H1 (cell line): ENCODE data around the gene LACTB. TPM values are rescaled to one million over a fixed set of nuclear protein-coding genes. Genes with fewer than 3 reads are reported as not detected.

ENCODE experiments used
- CTCF ChIA-PET: fragments of 300-600 bp; sonication (Branson Sonifier 250); formaldehyde crosslinking; loops from one replicate; lab custom pipeline; 2021; ENCODE audit not compliant: partially characterized antibody; lab: Charles Lee
- POLR2A ChIA-PET: fragments of 300-600 bp; sonication (Branson Sonifier 250); formaldehyde crosslinking; loops from one replicate; lab custom pipeline; 2021; ENCODE audit warnings: inconsistent platforms; ENCODE audit not compliant: partially characterized antibody; lab: Charles Lee
- DNase-seq, 2 experiments: peaks; one replicate each; pipeline versions ENCODE4 v3.0.0 to v3.0.0-alpha.2; 2010 to 2022; ENCODE audit warnings: low spot score in 2 of 2, low read depth in 1 of 2, mixed read lengths in 1 of 2
- FAIRE-seq: peaks from 2 replicates; lab custom pipeline; 2011; peaks lifted over from hg19 to GRCh38; lab: Jason Lieb, UNC
- H2AFZ ChIP-seq: 2 replicates; pipeline ENCODE4 v1.8.1; 2012; ENCODE audit warnings: low read length, inconsistent platforms
- H2AK5ac ChIP-seq: 2 replicates; pipeline ENCODE4 v1.6.1; 2013; ENCODE audit warnings: low read depth, low read length
- H2BK120ac ChIP-seq: replicated peaks from 2 replicates; pipeline ENCODE3; 2013; ENCODE audit warnings: low read depth, low read length, inconsistent platforms
- H2BK12ac ChIP-seq: 2 replicates; pipeline ENCODE4 v1.6.1; 2013; ENCODE audit warnings: low read depth, low read length
- H2BK15ac ChIP-seq: 2 replicates; pipeline ENCODE4 v1.6.1; 2013; ENCODE audit warnings: low read length
- H2BK20ac ChIP-seq: 2 replicates; pipeline ENCODE4 v1.6.1; 2013; ENCODE audit warnings: low read length
- H2BK5ac ChIP-seq: 2 replicates; pipeline ENCODE4 v1.6.1; 2013; ENCODE audit warnings: low read depth, low read length
- H3K14ac ChIP-seq: 2 replicates; pipeline ENCODE4 v1.6.1; 2013; ENCODE audit warnings: inconsistent platforms; ENCODE audit not compliant: insufficient read length
- H3K18ac ChIP-seq: 2 replicates; pipeline ENCODE4 v1.6.1; 2013; ENCODE audit warnings: low read length; ENCODE audit errors: extremely low read depth
- H3K23ac ChIP-seq: 2 replicates; pipeline ENCODE4 v1.6.1; 2013; ENCODE audit warnings: inconsistent platforms; ENCODE audit not compliant: insufficient read length
- H3K23me2 ChIP-seq: 2 replicates; pipeline ENCODE4 v1.6.1; 2013; ENCODE audit warnings: low read depth, low read length
- H3K27ac ChIP-seq: 2 replicates; pipeline ENCODE4 v1.6.1; 2011; ENCODE audit warnings: low read depth, low read length, inconsistent platforms
- H3K27me3 ChIP-seq, 4 experiments: replicated peaks in 1 of 4; 1 replicate in 1 of 4; 2 replicates in 3 of 4; pipeline versions ENCODE4 v1.6.1 to v1.8.1; 2011 to 2013; ENCODE audit warnings: low read length in 3 of 4, mild to moderate bottlenecking in 3 of 4, inconsistent platforms in 2 of 4, mixed read lengths in 2 of 4, moderate library complexity in 1 of 4; ENCODE audit not compliant: control insufficient read depth in 3 of 4, insufficient read depth in 3 of 4; ENCODE audit errors: extremely low read depth in 1 of 4
- H3K36me3 ChIP-seq, 4 experiments: 2 replicates each; pipeline versions ENCODE4 v1.6.1 to v1.8.1; 2011 to 2013; ENCODE audit warnings: mild to moderate bottlenecking in 4 of 4, low read length in 3 of 4, moderate library complexity in 2 of 4, control low read depth in 1 of 4, inconsistent platforms in 1 of 4; ENCODE audit not compliant: insufficient read depth in 4 of 4, control insufficient read depth in 2 of 4
- H3K4ac ChIP-seq: replicated peaks from 2 replicates; pipeline ENCODE3; 2013; ENCODE audit warnings: low read length, low read depth, mixed read lengths, inconsistent platforms; ENCODE audit not compliant: insufficient read length
- H3K4me1 ChIP-seq, 4 experiments: replicated peaks in 1 of 4; 1 replicate in 1 of 4; 2 replicates in 3 of 4; pipeline versions ENCODE4 v1.6.1 to v1.8.1; 2011 to 2013; ENCODE audit warnings: low read length in 3 of 4, inconsistent platforms in 2 of 4, mixed read lengths in 1 of 4; ENCODE audit not compliant: insufficient read depth in 4 of 4, control insufficient read depth in 3 of 4
- H3K4me2 ChIP-seq, 2 experiments: 2 replicates each; pipeline versions ENCODE4 v1.6.1 to v1.8.1; 2011 to 2013; ENCODE audit warnings: low read depth in 2 of 2, low read length in 2 of 2, control low read depth in 1 of 2, inconsistent platforms in 1 of 2, mild to moderate bottlenecking in 1 of 2; ENCODE audit not compliant: insufficient read depth in 1 of 2
- H3K4me3 ChIP-seq, 4 experiments: fragments of 200-600, 300-600 bp in 1 of 4; sonication (generic), shearing (Covaris generic), sonication (Bioruptor Twin) in 1 of 4; 2 replicates each; pipeline versions ENCODE4 v1.5.1 to v1.8.1; 2011 to 2016; ENCODE audit warnings: low read length in 4 of 4, low read depth in 3 of 4, control low read depth in 2 of 4, inconsistent platforms in 2 of 4, mild to moderate bottlenecking in 2 of 4, mixed read lengths in 1 of 4, moderate library complexity in 1 of 4; ENCODE audit not compliant: insufficient read depth in 2 of 4; ENCODE audit errors: extremely low read depth in 1 of 4
- H3K56ac ChIP-seq: replicated peaks from 2 replicates; pipeline ENCODE3; 2013; ENCODE audit warnings: low read depth, mild to moderate bottlenecking, mixed read lengths, low read length, inconsistent platforms; ENCODE audit not compliant: insufficient read length
- H3K79me1 ChIP-seq: 2 replicates; pipeline ENCODE4 v1.6.1; 2013; ENCODE audit warnings: low read depth, low read length, control low read depth
- H3K79me2 ChIP-seq, 2 experiments: 2 replicates each; pipeline versions ENCODE4 v1.6.1 to v1.8.1; 2012 to 2013; ENCODE audit warnings: low read length in 2 of 2, mild to moderate bottlenecking in 2 of 2, inconsistent platforms in 1 of 2; ENCODE audit not compliant: insufficient read depth in 2 of 2, control insufficient read depth in 1 of 2
- H3K9ac ChIP-seq, 4 experiments: replicated peaks in 1 of 4; 1 replicate in 1 of 4; 2 replicates in 3 of 4; pipeline versions ENCODE4 v1.6.1 to v1.8.1; 2011 to 2013; ENCODE audit warnings: low read depth in 3 of 4, low read length in 3 of 4, control low read depth in 2 of 4, mild to moderate bottlenecking in 2 of 4, moderate library complexity in 2 of 4, inconsistent platforms in 1 of 4; ENCODE audit errors: extremely low read depth in 1 of 4
- H3K9me3 ChIP-seq, 2 experiments: 2 replicates each; pipeline versions ENCODE4 v1.6.1 to v1.8.1; 2012 to 2013; ENCODE audit warnings: mild to moderate bottlenecking in 2 of 2, moderate library complexity in 2 of 2, control low read depth in 1 of 2, inconsistent platforms in 1 of 2, low read depth in 1 of 2, low read length in 1 of 2, mixed read lengths in 1 of 2; ENCODE audit not compliant: insufficient read depth in 2 of 2
- H4K20me1 ChIP-seq, 2 experiments: replicated peaks in 1 of 2; 2 replicates each; pipeline versions ENCODE3 to v1.8.1; 2011 to 2013; ENCODE audit warnings: inconsistent platforms in 2 of 2, low read length in 2 of 2, mild to moderate bottlenecking in 1 of 2; ENCODE audit not compliant: insufficient read depth in 2 of 2, control insufficient read depth in 1 of 2
- H4K5ac ChIP-seq: 2 replicates; pipeline ENCODE4 v1.6.1; 2013; ENCODE audit warnings: low read length, low read depth, mixed read lengths, inconsistent platforms; ENCODE audit not compliant: insufficient read length
- H4K8ac ChIP-seq: 2 replicates; pipeline ENCODE4 v1.8.0; 2013; ENCODE audit warnings: mild to moderate bottlenecking, moderate library complexity, low read length, inconsistent platforms; ENCODE audit not compliant: insufficient read depth; ENCODE audit errors: extremely low read depth
- H4K91ac ChIP-seq: replicated peaks from 2 replicates; pipeline ENCODE3; 2013; ENCODE audit warnings: low read length, mixed read lengths, inconsistent platforms; ENCODE audit not compliant: insufficient read length
- CBX5 ChIP-seq: fragments of 300-800, 300-1000 bp; sonication (generic); IDR thresholded peaks from 2 replicates; pipeline ENCODE4 v1.7.1; 2016; ENCODE audit warnings: antibody characterized with exemption, low read length, low read depth
- CREB1 ChIP-seq: IDR thresholded peaks from 2 replicates; pipeline ENCODE4 v1.6.1; 2012; ENCODE audit warnings: inconsistent platforms
- GTF2F1 ChIP-seq: IDR thresholded peaks from 2 replicates; pipeline ENCODE4 v1.6.1; 2012; ENCODE audit warnings: low read depth, low read length, improper control_type of control experiment, borderline replicate concordance
- HDAC2 ChIP-seq, 2 experiments: fragments of 300-600 bp in 1 of 2; sonication (generic) in 1 of 2; IDR thresholded peaks; 2 replicates each; pipeline ENCODE4 v1.6.1; 2011 to 2012; ENCODE audit warnings: low read depth in 2 of 2, low read length in 2 of 2, mild to moderate bottlenecking in 2 of 2, moderate library complexity in 2 of 2, borderline replicate concordance in 1 of 2, inconsistent platforms in 1 of 2
- JUND ChIP-seq: IDR thresholded peaks from 2 replicates; pipeline ENCODE4 v1.6.1; 2011; ENCODE audit warnings: mild to moderate bottlenecking, improper control_type of control experiment, low read length
- MAFK ChIP-seq: IDR thresholded peaks from 2 replicates; pipeline ENCODE4 v1.6.1; 2012; ENCODE audit warnings: low read depth, mild to moderate bottlenecking, improper control_type of control experiment, low read length
- PHF8 ChIP-seq: fragments of 200-600 bp; sonication (generic); conservative IDR thresholded peaks from 2 replicates; pipeline ENCODE4 v1.7.1; 2012; ENCODE audit warnings: low read depth, mild to moderate bottlenecking, inconsistent platforms, low read length, moderate library complexity
- POLR2AphosphoS5 ChIP-seq: IDR thresholded peaks from 2 replicates; pipeline ENCODE4 v1.6.1; 2011; ENCODE audit warnings: low read depth, low read length
- RNF2 ChIP-seq: fragments of 200-900, 300-1000 bp; sonication (generic); IDR thresholded peaks from 2 replicates; pipeline ENCODE4 v1.7.1; 2016; ENCODE audit warnings: borderline replicate concordance, low read depth, mild to moderate bottlenecking, antibody characterized with exemption, low read length; ENCODE audit not compliant: poor library complexity, severe bottlenecking; ENCODE audit errors: missing control alignments
- RXRA ChIP-seq: IDR thresholded peaks from 2 replicates; pipeline ENCODE4 v1.6.1; 2011; ENCODE audit warnings: low read depth, mild to moderate bottlenecking, low read length, moderate library complexity; ENCODE audit not compliant: insufficient read depth
- SP4 ChIP-seq: IDR thresholded peaks from 2 replicates; pipeline ENCODE4 v1.6.1; 2012; ENCODE audit warnings: low read length, inconsistent platforms
- SUZ12 ChIP-seq: fragments of 200-600 bp; sonication (generic); IDR thresholded peaks from 2 replicates; pipeline ENCODE4 v1.6.1; 2012; ENCODE audit warnings: mild to moderate bottlenecking, inconsistent platforms, low read length, moderate library complexity, mixed read lengths
- TCF12 ChIP-seq: IDR thresholded peaks from 2 replicates; pipeline ENCODE4 v1.6.1; 2011; ENCODE audit warnings: low read depth, mild to moderate bottlenecking, low read length
- ZNF274 ChIP-seq: IDR thresholded peaks from 2 replicates; pipeline ENCODE4 v1.7.0; 2012; ENCODE audit warnings: low read length, borderline replicate concordance; ENCODE audit errors: extremely low read depth
- WGBS, 2 experiments: shearing (Covaris generic) in 1 of 2; methylation state at CpG; one replicate each; pipeline versions ENCODE4 v1.1.6 to v1.1.7; 2013 to 2015; ENCODE audit warnings: low lambda C conversion rate in 2 of 2, mixed read lengths in 2 of 2, inconsistent platforms in 1 of 2, low coverage in 1 of 2, missing lambda C conversion rate in 1 of 2; ENCODE audit not compliant: insufficient replicate concordance in 2 of 2, insufficient coverage in 1 of 2, insufficient read length in 1 of 2; ENCODE audit errors: extremely low coverage in 1 of 2, missing lambda C conversion rate in 1 of 2; 5-methylcytosine and 5-hydroxymethylcytosine counted together
- polyA plus RNA-seq, 7 experiments: library from polyadenylated mRNA; depleted of rRNA in 3 of 7; stranded (reverse) in 5 of 7; unstranded in 2 of 7; fragments of >200 nt in 5 of 7; fragments of 200-250 nt in 2 of 7; gene quantifications; 1 replicate in 5 of 7; 2 replicates in 1 of 7; 4 replicates in 1 of 7; pipeline versions ENCODE4 v1.2.1 to v1.2.3, GENCODE V29; 2011 to 2013; ENCODE audit warnings: missing spikeins in 2 of 7, mixed read lengths in 2 of 7
- total RNA-seq: library from RNA; stranded (reverse); fragmentation: NEBNext Ultra II Directional; extraction: Animal tissue kit (Norgen Biotek cat#: 25700); gene quantifications from 2 replicates; pipeline ENCODE4 v1.2.1, GENCODE V29; 2021

LACTB gene
- total and polyA plus RNA-seq, 2 of the 8 experiments (the other 6 are each of a cell fraction or from before 2014, with no cell fraction given), result 5.8 to 14.9 TPM

DNA sequence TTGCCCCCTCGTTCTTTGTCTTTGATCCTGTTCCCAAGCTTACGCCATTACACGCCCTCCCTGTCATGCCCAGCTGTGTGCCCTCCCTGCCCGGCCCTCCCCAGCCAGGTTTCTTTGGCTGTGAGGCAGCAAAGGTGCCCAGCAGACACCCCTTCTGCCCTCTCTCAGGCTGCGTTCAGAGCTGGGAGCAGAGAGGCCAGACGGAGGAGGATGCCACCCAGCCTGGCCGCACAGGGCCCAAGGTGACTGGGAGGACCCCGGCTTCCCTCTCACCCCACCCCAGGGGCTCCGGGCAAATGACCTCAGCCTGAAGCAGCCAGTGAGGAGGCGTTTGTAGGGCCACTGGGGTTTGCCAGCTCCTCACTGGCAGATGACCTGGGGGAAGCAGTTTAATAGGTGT lies 30.8 kb upstream of the LACTB start:
- POLR2A ChIA-PET, result interaction anchor here (2.7 to 18.5 kb wide), 3 partner anchors 21 to 46 kb away, joined by 10 to 325 read pairs (median 179); partner anchors contain the start of gene TPM1
- TF ChIP-seq CREB1 (no peak), GTF2F1 (no peak), JUND (no peak), PHF8 (no peak), HDAC2 (IDR thresholded peaks at IDR 0.05; ENCODE audit: borderline replicate concordance in 1 of 2, low read depth in 2 of 2, low read length in 2 of 2) (no peak), CBX5 (no peak), RNF2 (no peak), ZNF274 (no peak), MAFK (no peak), RXRA (no peak), POLR2AphosphoS5 (no peak), SUZ12 (no peak), TCF12 (no peak), SP4 (no peak)

More for the DNA sequence above, 30.8 kb upstream of the LACTB start:
- Histone ChIP-seq H4K5ac (no peak overlapping the region), H3K4me2 (no peak overlapping the region), H3K14ac (no peak overlapping the region), H3K79me1 (no peaks in the 10 kb centered on the region), H2AK5ac (no peak overlapping the region), H3K4ac (no peak overlapping the region), H2AFZ (no peak overlapping the region), H3K9me3 (no peaks in the 10 kb centered on the region), H2BK120ac (no peak overlapping the region), H3K27me3 (no peaks in the 10 kb centered on the region), H3K56ac (no peak overlapping the region), H3K79me2 (no peaks in the 10 kb centered on the region), H4K91ac (no peak overlapping the region), H2BK5ac (no peak overlapping the region; the same call in 1 of the 2 replicates), H2BK12ac (peak overlapping the region; percentile 23; the same call in 1 of the 2 replicates), H3K4me1 (peaks cover 4 to 19% (median 13%) of the 10 kb centered on the region in 4 experiments; a peak in 5 of 7 replicates), H3K36me3 (no peaks in the 10 kb centered on the region), H3K18ac (no peak overlapping the region), H4K8ac (peak overlapping the region; percentile 90), H3K27ac (0 out of 2 replicates have a peak overlapping the region, but pooled peaks have one; percentile 0), H3K9ac (no peak overlapping the region), H3K23me2 (no peaks in the 10 kb centered on the region), H3K23ac (no peak overlapping the region), H2BK15ac (no peak overlapping the region; the same call in 1 of the 2 replicates), H4K20me1 (no peaks in the 10 kb centered on the region), H2BK20ac (no peak overlapping the region), H3K4me3 (no peak overlapping the region)
- FAIRE-seq (no peak), DNase-seq (no peak)
- CTCF ChIA-PET, result interaction anchor here (0.8 to 5.1 kb wide), 11 partner anchors 9 to 309 kb away, joined by 3 to 32 read pairs (median 4); no protein-coding TSS in a partner anchor
- 90% methylated on average over 10 of the region's 10 CpGs; no CpG with 5 or more reads in 1 of the 2 experiments for WGBS, 2 experiments
